Pons (tissue), 1 donor: Measurements from ENCODE around the gene MBOAT7.

Experiments
- DNase-seq: peaks from one replicate; pipeline ENCODE4 v3.0.0-alpha.2; 2016; ENCODE audit warnings: low spot score

MBOAT7 gene

GRCh38 chr19:54138489-54139256 is 50.7 kb downstream of the MBOAT7 start:
- no peak for DNase-seq

GRCh38 chr19:54137699-54138488 is 51.5 kb downstream of the MBOAT7 start, which contains the start of gene CNOT3:
CNOT3 (plus strand) TSS chr19:54137762; CDS start chr19:54142979, 5,217 bp downstream.
- DNase-seq, result no peak

GRCh38 chr19:54136864-54137698 is 52.3 kb downstream of the MBOAT7 start:
- DNase-seq, result peak; percentile 100

GRCh38 chr19:54136086-54136863 is 53.1 kb downstream of the MBOAT7 start:
- DNase-seq, result no peak

GRCh38 chr19:54133957-54134590 is 55.3 kb downstream of the MBOAT7 start:
- no peak for DNase-seq

- peak; percentile 44 for DNase-seq
These were observed 55.9 kb downstream of the MBOAT7 start for GRCh38 chr19:54133312-54133956.

- no peak for DNase-seq
These were observed 59.8 kb downstream of the MBOAT7 start for GRCh38 chr19:54129617-54129996.

GRCh38 chr19:54128796-54129616 is 60.4 kb downstream of the MBOAT7 start:
- no peak for DNase-seq

- no peak for DNase-seq
These were observed 61.0 kb downstream of the MBOAT7 start for GRCh38 chr19:54128441-54128725.

- DNase-seq, result no peak
These were observed 61.5 kb downstream of the MBOAT7 start for GRCh38 chr19:54127688-54128440.

GRCh38 chr19:54125713-54126112 is 63.7 kb downstream of the MBOAT7 start:
- DNase-seq, result no peak

GRCh38 chr19:54124393-54124792 is 65.0 kb downstream of the MBOAT7 start:
- DNase-seq, result no peak

- no peak for DNase-seq
These were observed 65.7 kb downstream of the MBOAT7 start for GRCh38 chr19:54123682-54124081.
